SK-MEL-5 (cell line): ENCODE measurements around the gene LYPLA2. TPM values are rescaled to one million over a fixed set of nuclear protein-coding genes. Genes with fewer than 3 reads are reported as not detected.
"Not testable (repeated sequence)": the region's sequence is repeated elsewhere in the genome, so short reads cannot be mapped to it uniquely, and the experiment has no call there.

ENCODE experiments used
- DNase-seq: peaks from one replicate; pipeline ENCODE4 v3.0.0-alpha.2; 2016; ENCODE audit warnings: low read depth, low spot score
- in situ Hi-C: cut with HindIII; loops from 2 replicates; pipeline ENCODE4 v1.10.0; 2016; ENCODE audit warnings: low sequenced_read_pairs, high pct_unique_total_duplicates, low pct_unique_long_range_greater_than_20kb
- total RNA-seq: library from RNA; depleted of rRNA; stranded (reverse); fragments of >200 nt; shearing (Covaris generic); gene quantifications from 2 replicates; pipeline ENCODE4 v1.2.3, GENCODE V29; 2014; rRNA removed

Gene LYPLA2
- total RNA-seq, 1 experiment from 2014 or later: 78.5 TPM

GRCh38 chr1:23816361-23816760 is 25.4 kb downstream of the LYPLA2 start:
- in situ Hi-C loops: no loop called here
- no peak for DNase-seq

GRCh38 chr1:23816906-23817305 is 26.0 kb downstream of the LYPLA2 start:
- in situ Hi-C loops: no loop called here
- DNase-seq: no peak

GRCh38 chr1:23817633-23818032 is 26.7 kb downstream of the LYPLA2 start:
- no peak for DNase-seq
- in situ Hi-C loops: no loop called here

GRCh38 chr1:23823767-23824166 is 32.8 kb downstream of the LYPLA2 start:
- no peak for DNase-seq
- in situ Hi-C loops: no loop called here

- in situ Hi-C loops: no loop called here
These were observed 33.7 kb downstream of the LYPLA2 start for GRCh38 chr1:23824711-23825075.

GRCh38 chr1:23825076-23825761 is 34.3 kb downstream of the LYPLA2 start, which contains the start of gene HMGCL:
HMGCL (minus strand) TSS chr1:23825429; CDS start chr1:23825415, 14 bp downstream.
- in situ Hi-C loops: no loop called here
- peak; percentile 89 for DNase-seq

More at GRCh38 chr1:23824711-23825075, 33.7 kb downstream of the LYPLA2 start:
- DNase-seq: no peak

- in situ Hi-C loops: no loop called here
These were observed 35.0 kb downstream of the LYPLA2 start for GRCh38 chr1:23825762-23826522.

GRCh38 chr1:23826590-23826989 is 35.6 kb downstream of the LYPLA2 start:
- DNase-seq, in situ Hi-C loops: not testable (repeated sequence)

More at GRCh38 chr1:23825762-23826522, 35.0 kb downstream of the LYPLA2 start:
- DNase-seq: no peak

GRCh38 chr1:23827717-23828116 is 36.8 kb downstream of the LYPLA2 start:
- in situ Hi-C loops: no loop called here
- DNase-seq: no peak

- DNase-seq, in situ Hi-C loops: not testable (repeated sequence)
These were observed 43.2 kb downstream of the LYPLA2 start for GRCh38 chr1:23834156-23834555.

- in situ Hi-C loops: no loop called here
These were observed 45.1 kb downstream of the LYPLA2 start for GRCh38 chr1:23836037-23836436.

GRCh38 chr1:23837908-23838307 is 47.0 kb downstream of the LYPLA2 start:
- in situ Hi-C loops: no loop called here
- DNase-seq: no peak

More at GRCh38 chr1:23836037-23836436, 45.1 kb downstream of the LYPLA2 start:
- no peak for DNase-seq

- in situ Hi-C loops: no loop called here
- peak; percentile 58 for DNase-seq
These were observed 47.5 kb downstream of the LYPLA2 start for GRCh38 chr1:23838401-23838866.

GRCh38 chr1:23843644-23844043 is 52.7 kb downstream of the LYPLA2 start:
- no peak for DNase-seq
- in situ Hi-C loops: no loop called here

Other genes with a start within 250 kb of the LYPLA2 start
- 23.5 and 37.3 TPM in 2 replicates for gene ID3, start 231.6 kb upstream of the LYPLA2 start, total RNA-seq
- 1,891 and 1,988 TPM in 2 replicates for gene RPL11, start 99.3 kb upstream of the LYPLA2 start, total RNA-seq
- 48.0 and 53.4 TPM in 2 replicates for gene ELOA, start 47.7 kb upstream of the LYPLA2 start, total RNA-seq
- gene PITHD1, start 12.7 kb upstream of the LYPLA2 start, total RNA-seq: 36.1 and 36.5 TPM in 2 replicates
- gene GALE, start 9.6 kb downstream of the LYPLA2 start, total RNA-seq: 82.3 and 82.4 TPM in 2 replicates
- 54.7 and 59.7 TPM in 2 replicates for gene HMGCL, start 34.3 kb downstream of the LYPLA2 start, total RNA-seq
- 33.5 and 40.2 TPM in 2 replicates for gene FUCA1, start 77.1 kb downstream of the LYPLA2 start, total RNA-seq
- gene CNR2, start 122.2 kb downstream of the LYPLA2 start, total RNA-seq: not detected in 2 replicates
- gene PNRC2, start 168.7 kb downstream of the LYPLA2 start, total RNA-seq: 60.9 and 67.7 TPM in 2 replicates
- 80.4 and 87.1 TPM in 2 replicates for gene SRSF10, start 189.2 kb downstream of the LYPLA2 start, total RNA-seq